Naive thymus-derived CD4-positive, alpha-beta T cell (primary cell): ENCODE results near the gene DNASE1L2. TPM values are rescaled to one million over a fixed set of nuclear protein-coding genes. Genes with fewer than 3 reads are reported as not detected.
"Not testable (repeated sequence)": the region's sequence is repeated elsewhere in the genome, so short reads cannot be mapped to it uniquely, and the experiment has no call there.

Experiments
- ATAC-seq: fragments of 150-1000 bp; cut with Tn5 transposase; 2 replicates; pipeline ENCODE4 v1.10.0; 2021; ENCODE audit warnings: mild to moderate bottlenecking, moderate library complexity
- CTCF ChIA-PET: fragments of 350-600 bp; sonication (Branson Sonifier 250); formaldehyde crosslinking; loops from one replicate; lab custom pipeline; 2021; ENCODE audit warnings: antibody characterized with exemption; lab: Charles Lee
- POLR2A ChIA-PET: fragments of 350-600 bp; sonication (Branson Sonifier 250); formaldehyde crosslinking; loops from one replicate; lab custom pipeline; 2021; ENCODE audit warnings: antibody characterized with exemption, inconsistent platforms; lab: Charles Lee
- DNase-seq, 9 donors: peaks; one replicate each; pipeline versions ENCODE4 v3.0.0 to v3.0.0-alpha.2; 2020 to 2022; ENCODE audit warnings: mixed read lengths in 1 of 9
- H3K27ac ChIP-seq: one replicate; pipeline ENCODE4 v1.7.0; 2013; ENCODE audit warnings: mild to moderate bottlenecking, low read depth, low read length, moderate library complexity
- H3K27me3 ChIP-seq, 2 donors: one replicate each; pipeline ENCODE4 v1.7.0; 2013; ENCODE audit warnings: low read length in 2 of 2, mild to moderate bottlenecking in 2 of 2, moderate library complexity in 2 of 2; ENCODE audit not compliant: control insufficient read depth in 2 of 2, insufficient read depth in 2 of 2
- H3K36me3 ChIP-seq, 3 experiments: 1 replicate in 2 of 3; 2 replicates in 1 of 3; pipeline ENCODE4 v1.7.0; 2013; ENCODE audit warnings: low read length in 3 of 3, mild to moderate bottlenecking in 3 of 3, moderate library complexity in 1 of 3; ENCODE audit not compliant: insufficient read depth in 3 of 3, control insufficient read depth in 2 of 3
- H3K4me1 ChIP-seq, 2 donors: one replicate each; pipeline ENCODE4 v1.7.0; 2013; ENCODE audit warnings: low read length in 2 of 2, mild to moderate bottlenecking in 2 of 2, moderate library complexity in 1 of 2; ENCODE audit not compliant: control insufficient read depth in 2 of 2, insufficient read depth in 2 of 2
- H3K4me3 ChIP-seq: 2 replicates; pipeline ENCODE4 v1.7.0; 2013; ENCODE audit warnings: mild to moderate bottlenecking, low read length
- H3K9me3 ChIP-seq, 3 experiments: 1 replicate in 2 of 3; 2 replicates in 1 of 3; pipeline ENCODE4 v1.7.0; 2013; ENCODE audit warnings: low read length in 3 of 3; ENCODE audit not compliant: control insufficient read depth in 2 of 3
- H3K27ac Mint-ChIP-seq, 9 donors: one replicate each; pipeline ENCODE4 v1.8.0; 2020 to 2022; ENCODE audit warnings: mixed read lengths in 9 of 9, mild to moderate bottlenecking in 8 of 9, moderate library complexity in 5 of 9, inconsistent platforms in 2 of 9
- H3K27me3 Mint-ChIP-seq, 5 donors: one replicate each; pipeline ENCODE4 v1.8.0; 2021 to 2022; ENCODE audit warnings: mixed read lengths in 5 of 5, mild to moderate bottlenecking in 1 of 5
- H3K36me3 Mint-ChIP-seq, 5 donors: one replicate each; pipeline ENCODE4 v1.8.0; 2020 to 2022; ENCODE audit warnings: mixed read lengths in 5 of 5, mild to moderate bottlenecking in 3 of 5, inconsistent platforms in 1 of 5
- H3K4me1 Mint-ChIP-seq, 7 donors: one replicate each; pipeline ENCODE4 v1.8.0; 2020 to 2022; ENCODE audit warnings: mixed read lengths in 7 of 7, mild to moderate bottlenecking in 3 of 7, inconsistent platforms in 1 of 7
- H3K4me3 Mint-ChIP-seq, 10 donors: one replicate each; pipeline ENCODE4 v1.8.0; 2020 to 2022; ENCODE audit warnings: mild to moderate bottlenecking in 10 of 10, mixed read lengths in 10 of 10, moderate library complexity in 6 of 10, inconsistent platforms in 2 of 10
- H3K9me3 Mint-ChIP-seq, 11 donors: one replicate each; pipeline ENCODE4 v1.8.0; 2020 to 2022; ENCODE audit warnings: mixed read lengths in 11 of 11, mild to moderate bottlenecking in 4 of 11, inconsistent platforms in 1 of 11, moderate library complexity in 1 of 11
- intact Hi-C, 2 donors: fragments of 100-400 bp; cut with micrococcal nuclease; formaldehyde crosslinking; loops; one replicate each; pipeline ENCODE4 v1.15.1; 2023
- polyA plus RNA-seq, 2 donors: library from polyadenylated mRNA; unstranded; fragments of 300-500 nt; fragmentation: Illumina TruSeq; gene quantifications; one replicate each; pipeline ENCODE4 v1.2.3, GENCODE V29; 2021
- total RNA-seq, 6 experiments: library from RNA in 5 of 6; stranded (reverse) in 5 of 6; gene quantifications; 1 replicate in 5 of 6; 2 replicates in 1 of 6; pipeline ENCODE4 v1.2.3 and lab custom pipeline; 2021 to 2026

The DNASE1L2 gene
- total and polyA plus RNA-seq, 7 experiments from 2014 or later: 0.34 to 3.8 (median 2.2) TPM; not detected in 2

DNA sequence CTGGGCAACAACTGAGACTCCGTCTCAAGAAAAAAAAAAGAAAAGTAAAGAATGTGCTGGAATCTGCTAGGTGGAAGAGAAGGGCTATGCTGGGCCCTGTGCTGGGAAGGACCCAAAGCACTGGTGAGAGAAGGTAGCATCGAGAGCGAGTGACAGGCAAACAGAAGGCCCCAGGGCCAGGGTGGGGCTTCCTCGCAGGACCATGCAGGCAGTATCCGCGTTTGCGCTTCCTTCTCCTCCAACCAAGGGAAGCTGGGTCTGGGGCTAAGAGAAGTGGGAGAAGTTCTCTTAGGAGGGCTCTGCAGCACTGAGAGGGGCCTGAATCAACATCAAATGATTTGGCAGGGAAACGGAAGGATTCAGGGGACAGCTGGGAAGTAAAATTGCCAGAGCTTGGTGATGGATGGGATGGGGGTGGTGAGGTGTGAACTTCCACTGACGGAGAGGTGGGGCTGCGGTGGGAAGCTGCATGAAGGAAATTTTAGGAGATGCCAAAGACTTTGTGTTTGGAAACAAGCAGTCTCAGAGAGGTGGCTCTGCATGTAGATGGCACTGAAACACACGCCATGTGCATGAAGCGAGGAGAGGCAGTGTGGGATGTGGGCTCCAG is 20.4 kb downstream of the DNASE1L2 start:
- H3K4me3 Mint-ChIP-seq: no peak overlapping the region
- H3K36me3 ChIP-seq: peaks cover 22 to 78% (median 25%) of the 10 kb centered on the region in 3 experiments
- intact Hi-C loops: no loop called here
- no peak for ATAC-seq
- H3K4me1 ChIP-seq: no peaks in the 10 kb centered on the region
- DNase-seq: no peak
- H3K36me3 Mint-ChIP-seq: peaks cover 8 to 36% (median 18%) of the 10 kb centered on the region in 5 donors
- no peak overlapping the region for H3K27ac ChIP-seq
- H3K4me3 ChIP-seq: no peak overlapping the region
- peak overlapping the region in 3 of 9 donors; percentile 25 to 56 (median 41) for H3K27ac Mint-ChIP-seq
- CTCF ChIA-PET: interaction anchor here (0.6 kb wide), 1 partner anchor 9 kb away, joined by 3 read pairs; no protein-coding TSS in a partner anchor
- H3K9me3 Mint-ChIP-seq: no peaks in the 10 kb centered on the region
- no peaks in the 10 kb centered on the region for H3K27me3 Mint-ChIP-seq
- POLR2A ChIA-PET: interaction anchor here (1.6 kb wide), 1 partner anchor 12 kb away, joined by 6 read pairs; no protein-coding TSS in a partner anchor
- no peaks in the 10 kb centered on the region for H3K9me3 ChIP-seq
- H3K27me3 ChIP-seq: no peaks in the 10 kb centered on the region
- peaks cover 0 to 8% (median 0%) of the 10 kb centered on the region in 7 donors for H3K4me1 Mint-ChIP-seq

DNA sequence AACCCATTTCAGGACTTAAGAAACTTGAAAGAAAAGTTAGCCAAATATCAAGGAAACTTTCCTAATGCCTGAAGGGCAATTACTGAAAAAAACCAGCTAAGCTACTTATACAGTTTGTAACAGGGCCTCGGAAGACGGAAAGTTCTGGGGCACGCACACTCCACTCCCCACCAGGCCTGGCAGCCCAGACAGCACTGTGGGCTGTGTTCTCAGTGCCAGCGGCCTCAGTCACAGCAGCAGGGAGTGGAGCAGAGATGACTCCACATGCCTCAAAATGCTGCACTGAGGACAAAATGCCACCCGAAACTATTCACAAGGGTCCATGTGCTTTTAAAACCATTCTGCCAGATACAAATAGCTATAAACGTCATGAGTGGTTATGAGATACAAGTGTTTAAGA is 21.5 kb downstream of the DNASE1L2 start:
- no peaks in the 10 kb centered on the region for H3K27me3 Mint-ChIP-seq
- ChIA-PET POLR2A (interaction anchor here (0.6 to 1.6 kb wide), 4 partner anchors 9 to 927 kb away, joined by 3 to 6 read pairs (median 4); no protein-coding TSS in a partner anchor), CTCF (no interaction called here)
- peaks cover 0 to 8% (median 0%) of the 10 kb centered on the region in 7 donors for H3K4me1 Mint-ChIP-seq
- no peak overlapping the region for H3K27ac Mint-ChIP-seq
- DNase-seq: no peak
- intact Hi-C loops: no loop called here
- peaks cover 8 to 46% (median 26%) of the 10 kb centered on the region in 5 donors for H3K36me3 Mint-ChIP-seq
- Histone ChIP-seq H3K27me3 (no peaks in the 10 kb centered on the region), H3K4me3 (no peak overlapping the region), H3K9me3 (no peaks in the 10 kb centered on the region), H3K36me3 (peaks cover 31 to 89% (median 33%) of the 10 kb centered on the region in 3 experiments), H3K27ac (no peak overlapping the region), H3K4me1 (no peaks in the 10 kb centered on the region)
- no peak for ATAC-seq
- H3K4me3 Mint-ChIP-seq: no peak overlapping the region
- no peaks in the 10 kb centered on the region for H3K9me3 Mint-ChIP-seq

DNA sequence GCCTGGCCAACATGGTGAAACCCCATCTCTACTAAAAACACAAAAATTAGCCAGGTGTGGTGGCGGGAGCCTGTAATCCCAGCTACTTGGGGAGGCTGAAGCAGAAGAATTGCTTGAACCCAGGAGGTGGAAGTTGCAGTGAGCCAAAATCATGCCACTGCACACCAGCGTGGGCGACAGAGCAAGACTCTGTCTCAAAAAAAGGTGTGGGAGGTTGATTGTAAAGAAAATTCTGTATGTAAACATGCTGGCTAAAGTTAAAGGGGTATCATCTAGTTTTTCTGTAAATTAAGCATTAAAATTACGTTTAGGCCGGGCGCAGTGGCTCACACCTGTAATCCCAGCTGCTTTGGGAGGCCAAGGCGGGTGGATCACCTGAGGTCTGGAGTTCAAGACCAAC is 22.3 kb downstream of the DNASE1L2 start:
- POLR2A ChIA-PET: interaction anchor here (0.6 to 1.6 kb wide), 2 partner anchors 10 to 927 kb away, joined by 3 to 4 read pairs; no protein-coding TSS in a partner anchor

DNA sequence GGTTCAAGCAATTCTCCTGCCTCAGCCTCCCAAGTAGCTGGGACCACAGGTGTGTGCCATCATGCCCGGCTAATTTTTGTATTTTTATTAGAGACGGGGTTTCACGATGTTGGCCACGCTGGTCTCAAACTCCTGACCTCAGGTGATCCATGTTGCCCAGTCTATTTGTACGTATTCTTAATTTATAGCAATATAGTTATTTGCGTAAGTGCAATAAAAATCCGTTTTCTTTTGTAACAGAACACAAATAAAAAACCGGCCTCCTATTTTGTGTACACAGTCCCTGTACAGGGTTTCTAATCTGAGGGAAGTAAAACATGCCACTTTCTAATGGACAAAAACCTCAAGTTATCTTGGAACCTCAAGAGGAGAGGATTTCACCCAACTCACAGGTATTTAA is 24.0 kb downstream of the DNASE1L2 start:
- intact Hi-C loops: loop anchor here (10.0 kb wide), 2 partner anchors 55 to 515 kb away; partner anchors contain the start of genes ELOB (in 1 of the 2) and MLST8 (in 1 of the 2)
- no peak overlapping the region for H3K4me3 ChIP-seq
- H3K9me3 ChIP-seq: no peaks in the 10 kb centered on the region
- no peak for ATAC-seq
- no peaks in the 10 kb centered on the region for H3K4me1 ChIP-seq
- H3K27ac ChIP-seq: no peak overlapping the region
- H3K36me3 ChIP-seq: peaks cover 32 to 94% (median 42%) of the 10 kb centered on the region in 3 experiments
- Mint-ChIP-seq H3K27ac (no peak overlapping the region), H3K36me3 (peaks cover 8 to 47% (median 25%) of the 10 kb centered on the region in 5 donors), H3K9me3 (no peaks in the 10 kb centered on the region), H3K4me1 (peaks cover 0 to 18% (median 12%) of the 10 kb centered on the region in 7 donors), H3K4me3 (no peak overlapping the region), H3K27me3 (no peaks in the 10 kb centered on the region)
- CTCF ChIA-PET: interaction anchor here (1.7 kb wide), 1 partner anchor 66 kb away, joined by 7 read pairs; no protein-coding TSS in a partner anchor
- POLR2A ChIA-PET: interaction anchor here (0.7 kb wide), 1 partner anchor 212 kb away, joined by 3 read pairs; no protein-coding TSS in a partner anchor
- no peak for DNase-seq
- no peaks in the 10 kb centered on the region for H3K27me3 ChIP-seq

More for the DNA sequence above, 22.3 kb downstream of the DNASE1L2 start:
- H3K27me3 ChIP-seq, H3K27me3 Mint-ChIP-seq, H3K9me3 Mint-ChIP-seq, H3K4me1 ChIP-seq, DNase-seq, H3K4me1 Mint-ChIP-seq, intact Hi-C loops, ATAC-seq, H3K9me3 ChIP-seq, H3K4me3 Mint-ChIP-seq, H3K27ac ChIP-seq, H3K4me3 ChIP-seq: not testable (repeated sequence)
- H3K36me3 ChIP-seq: peaks cover 32 to 93% (median 39%) of the 10 kb centered on the region in 3 experiments
- Mint-ChIP-seq H3K36me3 (peaks cover 8 to 51% (median 22%) of the 10 kb centered on the region in 5 donors), H3K27ac (peak overlapping the region in 2 of 9 donors; percentile 45 to 57)
- CTCF ChIA-PET: interaction anchor here (1.7 kb wide), 1 partner anchor 64 kb away, joined by 7 read pairs; no protein-coding TSS in a partner anchor

DNA sequence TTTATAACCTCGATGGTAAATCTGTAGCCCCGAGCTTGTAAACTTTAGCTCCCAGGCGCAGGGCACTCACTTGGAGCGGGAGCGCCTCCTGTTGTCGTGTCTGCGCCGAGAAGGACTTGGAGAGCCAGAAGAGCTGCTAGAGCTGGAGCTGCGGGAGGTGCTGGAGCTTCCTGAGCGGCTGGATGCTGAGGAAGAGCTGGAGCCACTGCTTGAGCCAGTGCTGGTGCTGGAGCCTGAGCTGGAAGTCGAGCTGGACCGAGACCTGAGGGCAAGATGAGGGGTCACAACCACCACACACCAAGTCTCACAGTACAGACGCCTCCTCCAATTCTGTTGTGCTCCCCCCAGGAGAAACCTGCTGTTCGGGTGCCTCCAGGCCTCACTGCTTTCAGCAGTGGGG is 26.8 kb downstream of the DNASE1L2 start:
- not testable (repeated sequence) for H3K27me3 ChIP-seq, H3K4me3 ChIP-seq, H3K9me3 ChIP-seq, ATAC-seq, H3K27ac ChIP-seq, H3K4me1 ChIP-seq, H3K9me3 Mint-ChIP-seq, DNase-seq, H3K4me3 Mint-ChIP-seq, H3K27me3 Mint-ChIP-seq
- intact Hi-C loops: loop anchor here (10.0 kb wide), 2 partner anchors 58 to 512 kb away; partner anchors contain the start of genes ELOB (in 1 of the 2) and MLST8 (in 1 of the 2)
- H3K27ac Mint-ChIP-seq: peak overlapping the region in 1 of 9 donors; percentile 19
- H3K36me3 Mint-ChIP-seq: peaks cover 0 to 29% (median 20%) of the 10 kb centered on the region in 5 donors
- ChIA-PET POLR2A (interaction anchor here (1.9 kb wide), 1 partner anchor 11 kb away, joined by 5 read pairs; the partner anchor contains the start of gene ECI1), CTCF (interaction anchor here (0.6 to 1.2 kb wide), 2 partner anchors 68 to 685 kb away, joined by 3 read pairs; no protein-coding TSS in a partner anchor)
- peaks cover 15 to 70% (median 36%) of the 10 kb centered on the region in 3 experiments for H3K36me3 ChIP-seq
- peaks cover 7 to 33% (median 26%) of the 10 kb centered on the region in 7 donors for H3K4me1 Mint-ChIP-seq

DNA sequence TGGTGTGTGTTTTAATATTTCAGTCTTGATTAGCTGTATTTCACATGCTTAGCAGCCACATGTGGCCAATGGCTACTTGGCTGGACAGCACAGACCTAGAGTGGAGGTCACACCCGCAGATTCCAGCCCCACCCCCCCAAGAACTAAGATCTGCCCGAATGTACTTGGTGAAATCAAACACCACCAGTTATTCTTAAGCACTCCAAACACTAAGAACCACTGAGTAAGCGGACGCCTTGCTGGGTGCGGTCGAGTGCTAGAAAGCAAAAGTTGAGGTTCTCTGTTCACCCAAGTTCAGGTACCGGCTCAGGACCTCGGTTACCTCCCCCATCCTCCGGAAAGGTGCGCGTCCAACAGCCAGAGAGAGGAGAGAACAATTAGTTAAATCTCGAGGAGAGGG is 30.6 kb downstream of the DNASE1L2 start:
- peak overlapping the region; percentile 82 to 98 (median 95) for H3K4me3 Mint-ChIP-seq
- H3K27me3 ChIP-seq, H3K9me3 ChIP-seq, H3K9me3 Mint-ChIP-seq, ATAC-seq, H3K27me3 Mint-ChIP-seq: not testable (repeated sequence)
- intact Hi-C loops: loop anchor here (5.0 to 10.0 kb wide), 8 partner anchors 62 to 655 kb away; partner anchors contain the start of genes CCNF (in 1 of the 2), CRAMP1 (in 1 of the 2), ELOB (in 1 of the 2) and EME2 (in 1 of the 2)
- H3K36me3 ChIP-seq: peaks cover 7 to 36% (median 20%) of the 10 kb centered on the region in 3 experiments
- POLR2A ChIA-PET: interaction anchor here (1.0 kb wide), 1 partner anchor 15 kb away, joined by 4 read pairs; the partner anchor contains the start of gene ECI1
- peak overlapping the region; percentile 91 for H3K27ac ChIP-seq
- H3K27ac Mint-ChIP-seq: peak overlapping the region; percentile 88 to 98 (median 94)
- H3K4me1 ChIP-seq: peaks cover 13 to 15% of the 10 kb centered on the region in 2 donors
- H3K4me3 ChIP-seq: peak overlapping the region; percentile 99
- peak in 2 of 9 donors; percentile 31 to 41 for DNase-seq
- CTCF ChIA-PET: interaction anchor here (1.1 kb wide), 1 partner anchor 73 kb away, joined by 3 read pairs; the partner anchor contains the start of gene ABCA3
- H3K4me1 Mint-ChIP-seq: peaks cover 16 to 42% (median 37%) of the 10 kb centered on the region in 7 donors
- peaks cover 0 to 18% (median 14%) of the 10 kb centered on the region in 5 donors for H3K36me3 Mint-ChIP-seq
